GM18907 (cell line): ENCODE data around the gene CLHC1.
"Not testable (repeated sequence)": the region's sequence is repeated elsewhere in the genome, so short reads cannot be mapped to it uniquely, and the experiment has no call there.

Experiments used
- ATAC-seq: cut with Tn5 transposase; IDR thresholded peaks from one replicate; pipeline ENCODE4 v1.9.1; 2021; ENCODE audit warnings: mild to moderate bottlenecking, moderate library complexity; ENCODE audit not compliant: unreplicated experiment

CLHC1 gene

GRCh38 chr2:55138014-55138881, 93.8 kb downstream of the CLHC1 start:
- ATAC-seq: no peak

- no peak for ATAC-seq
Measured at GRCh38 chr2:55137024-55137958, 94.8 kb downstream of the CLHC1 start.

GRCh38 chr2:55136138-55136541, 96.0 kb downstream of the CLHC1 start:
- ATAC-seq: no peak

GRCh38 chr2:55135491-55135890, 96.6 kb downstream of the CLHC1 start:
- no peak for ATAC-seq

- peak; percentile 31 for ATAC-seq
Measured at GRCh38 chr2:55134316-55134706, 97.8 kb downstream of the CLHC1 start.

- ATAC-seq: peak; percentile 82
Measured at GRCh38 chr2:55133467-55134315, 98.4 kb downstream of the CLHC1 start.

GRCh38 chr2:55130849-55131248, 101.2 kb downstream of the CLHC1 start:
- ATAC-seq: no peak

- ATAC-seq: not testable (repeated sequence)
Measured at GRCh38 chr2:55126643-55127042, 105.5 kb downstream of the CLHC1 start.
